GM18499 (cell line): Measurements from ENCODE around the gene COG4.
"Not testable (repeated sequence)": the region's sequence is repeated elsewhere in the genome, so short reads cannot be mapped to it uniquely, and the experiment has no call there.

ENCODE experiments used
- ATAC-seq: cut with Tn5 transposase; IDR thresholded peaks from one replicate; pipeline ENCODE4 v1.9.1; 2021; ENCODE audit warnings: moderate number of reproducible peaks; ENCODE audit not compliant: insufficient read depth, unreplicated experiment

Gene COG4

GRCh38 chr16:70465999-70466804 lies 57.2 kb downstream of the COG4 start:
- no peak for ATAC-seq

DNA sequence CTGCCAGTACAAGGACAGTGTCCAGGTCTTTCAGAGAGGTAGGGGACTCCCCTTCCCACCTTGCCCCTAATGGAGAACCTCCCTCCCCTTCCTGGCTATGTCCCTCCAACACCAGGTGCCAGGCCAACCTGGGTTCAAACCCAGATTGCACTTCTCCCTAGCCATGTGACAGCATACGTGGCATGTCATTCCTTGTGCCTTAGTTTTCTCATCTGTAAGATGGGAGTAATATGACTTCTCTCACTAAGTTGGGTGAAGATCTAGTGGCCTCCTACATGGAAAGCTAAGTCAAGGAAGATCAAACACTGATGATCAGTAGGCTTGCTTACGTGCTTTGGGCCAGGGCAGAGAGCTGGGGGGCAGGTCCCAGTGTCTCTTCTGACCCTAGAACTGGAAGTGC lies 60.1 kb downstream of the COG4 start:
- no peak for ATAC-seq

- ATAC-seq = no peak
Measured at GRCh38 chr16:70460737-70461261, 62.6 kb downstream of the COG4 start.

GRCh38 chr16:70457446-70458166 lies 65.7 kb downstream of the COG4 start:
- ATAC-seq = no peak

DNA sequence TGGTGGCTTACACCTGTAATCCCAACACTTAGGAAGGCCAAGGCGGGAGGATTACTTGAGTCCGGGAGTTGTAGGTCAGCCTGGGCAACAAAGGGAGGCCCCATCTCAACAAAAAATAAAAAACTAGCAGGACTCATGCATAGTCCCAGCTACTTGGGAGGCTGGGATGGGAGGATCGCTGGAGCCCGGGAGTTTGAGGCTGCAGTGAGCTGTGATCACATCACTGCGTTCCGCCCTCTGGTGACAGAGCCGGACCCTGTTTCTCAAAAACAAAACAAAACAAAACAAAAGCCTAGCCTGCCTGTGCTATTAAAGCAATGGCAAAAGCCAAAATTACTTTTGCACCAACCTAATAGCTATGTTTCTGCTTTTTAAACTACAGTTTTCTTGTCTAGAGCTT lies 67.4 kb downstream of the COG4 start:
- no peak for ATAC-seq

GRCh38 chr16:70454222-70455034 lies 68.9 kb downstream of the COG4 start, which contains the start of gene FCSK:
TSS of gene FCSK (plus strand) at chr16:70454595. CDS start at chr16:70463191, 8,596 bp downstream.
- ATAC-seq = no peak

DNA sequence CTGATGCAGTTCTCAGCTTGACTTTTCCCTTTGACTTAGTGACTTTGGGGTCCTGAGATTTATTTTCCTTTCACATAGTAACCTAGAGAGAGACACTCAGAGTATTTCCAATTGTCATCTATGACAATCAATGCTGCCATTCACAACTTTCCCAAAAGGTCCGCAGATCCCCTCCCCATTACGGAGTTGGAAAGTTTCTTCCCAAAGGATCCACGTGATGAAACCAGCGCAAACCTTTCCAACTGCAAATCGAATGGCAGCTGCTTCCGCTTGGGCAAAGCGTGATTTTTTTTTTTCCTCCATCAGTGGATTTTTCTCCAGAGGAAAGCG lies 69.5 kb downstream of the COG4 start:
- ATAC-seq = no peak

GRCh38 chr16:70453117-70453891 lies 70.0 kb downstream of the COG4 start:
- ATAC-seq = no peak

DNA sequence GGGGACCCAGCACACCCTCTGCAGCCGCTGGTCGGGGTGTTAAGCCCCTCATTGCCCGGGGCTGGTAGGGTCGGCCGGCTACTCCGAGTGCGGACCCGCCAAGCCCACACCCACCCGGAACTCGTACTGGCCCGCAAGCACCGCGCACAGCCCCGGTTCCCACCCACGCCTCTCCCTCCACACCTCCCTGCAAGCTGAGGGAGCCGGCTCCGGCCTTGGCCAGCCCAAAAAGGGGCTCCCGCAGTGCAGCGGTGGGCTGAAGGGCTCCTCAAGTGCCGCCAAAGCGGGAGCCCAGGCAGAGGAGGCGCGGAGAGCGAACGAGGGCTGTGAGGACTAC lies 72.4 kb downstream of the COG4 start:
- not testable (repeated sequence) for ATAC-seq

DNA sequence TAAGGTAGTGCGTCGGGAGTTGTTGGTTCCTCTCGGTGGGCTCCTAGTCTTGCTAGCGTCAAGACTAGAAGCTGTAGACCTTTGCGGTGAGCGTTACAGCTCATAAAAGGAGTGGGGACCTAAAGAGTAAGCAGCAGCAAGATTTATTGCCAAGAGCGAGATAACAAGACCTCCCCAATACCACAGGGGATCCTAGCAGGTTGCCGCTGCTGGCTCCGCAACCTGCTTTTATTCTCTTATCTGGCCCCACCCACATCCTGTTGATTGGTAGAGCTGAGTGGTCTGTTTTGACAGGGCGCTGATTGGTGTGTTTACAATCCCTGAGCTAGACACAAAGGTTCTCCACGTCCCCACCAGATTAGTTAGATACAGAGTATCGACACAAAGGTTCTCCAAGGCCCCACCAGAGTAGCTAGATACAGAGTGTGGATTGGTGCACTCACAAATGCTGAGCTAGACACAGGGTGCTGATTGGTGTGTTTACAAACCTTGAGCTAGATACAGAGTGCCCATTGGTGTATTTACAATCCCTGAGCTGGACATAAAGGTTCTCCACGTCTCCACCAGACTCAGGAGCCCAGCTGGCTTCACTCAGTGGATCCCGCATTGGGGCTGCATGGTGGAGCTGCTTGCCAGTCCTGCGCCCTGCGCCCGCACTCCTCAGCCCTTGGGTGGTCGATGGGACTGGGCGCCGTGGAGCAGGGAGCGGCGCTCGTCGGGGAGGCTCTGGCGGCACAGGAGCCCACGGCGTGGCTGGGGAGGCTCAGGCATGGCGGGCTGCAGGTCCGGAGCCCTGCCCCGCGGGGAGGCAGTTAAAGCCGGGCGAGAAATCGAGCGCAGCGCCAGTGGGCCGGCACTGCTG lies 73.0 kb downstream of the COG4 start:
- not testable (repeated sequence) for ATAC-seq

- no peak for ATAC-seq
Measured at GRCh38 chr16:70448075-70448474, 75.3 kb downstream of the COG4 start.

GRCh38 chr16:70444249-70445063 lies 78.9 kb downstream of the COG4 start:
- no peak for ATAC-seq

GRCh38 chr16:70442344-70442743 lies 81.0 kb downstream of the COG4 start:
- ATAC-seq = no peak

- ATAC-seq = no peak
Measured at GRCh38 chr16:70441406-70441990, 81.9 kb downstream of the COG4 start.

- no peak for ATAC-seq
Measured at GRCh38 chr16:70440009-70440692, 83.2 kb downstream of the COG4 start.

DNA sequence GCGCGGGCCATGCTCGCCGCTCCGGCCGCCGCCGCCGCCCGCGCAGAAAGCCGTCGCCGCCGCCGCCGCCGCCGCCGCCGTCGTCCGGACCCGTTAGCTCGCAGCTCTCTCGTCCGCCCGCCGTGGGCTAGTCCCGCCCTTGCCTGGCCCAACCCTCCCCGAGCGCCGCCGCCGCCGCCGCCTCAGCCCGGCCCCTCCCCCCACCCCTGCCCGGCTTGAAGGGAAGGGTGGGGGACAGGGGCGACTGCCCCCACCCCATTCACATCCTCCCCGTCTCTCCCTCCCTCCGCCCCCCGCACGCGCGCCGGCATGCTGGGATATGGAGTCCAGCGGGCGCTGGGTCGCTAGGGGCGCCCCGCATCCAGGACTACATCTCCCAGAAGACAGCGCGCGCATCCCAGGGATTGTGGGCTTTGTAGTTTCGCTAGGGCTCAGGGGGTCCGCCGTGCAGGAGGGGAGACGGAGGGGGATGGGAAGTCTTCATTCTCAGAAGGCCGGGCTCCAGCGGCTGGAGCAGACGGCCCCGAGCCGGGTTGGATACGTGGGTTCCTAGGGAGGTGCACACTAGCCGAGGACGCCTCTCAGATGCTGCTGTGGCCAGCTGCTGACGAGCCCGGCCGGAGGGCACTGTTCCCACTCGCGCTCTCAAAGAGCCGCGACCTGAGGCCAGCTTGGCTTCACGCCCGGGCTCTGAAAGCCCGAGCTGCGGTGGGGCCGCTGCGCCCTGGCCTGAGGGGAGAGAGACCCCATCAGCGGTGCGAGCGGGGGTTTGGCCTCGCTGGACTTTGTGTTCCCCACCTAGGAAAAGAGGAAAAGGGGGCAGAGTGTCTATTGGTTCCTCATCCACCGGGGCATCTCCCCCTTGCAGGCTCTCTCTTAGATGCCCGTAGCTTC lies 84.1 kb downstream of the COG4 start, which contains the start of gene ST3GAL2:
Gene ST3GAL2 (minus strand): TSS at position 132 of the 894 bp plus-strand sequence. CDS start 40,570 bp downstream, outside the sequence.
- peak; percentile 39 for ATAC-seq
